DND-41 (cell line): Measurements from ENCODE around the gene FAM107A.

Experiments used
- CTCF ChIP-seq: IDR thresholded peaks from 2 replicates; pipeline ENCODE4 v1.5.1; 2012; ENCODE audit warnings: borderline replicate concordance, low read length, moderate library complexity, mild to moderate bottlenecking; ENCODE audit not compliant: poor library complexity, severe bottlenecking; ENCODE audit errors: extremely low read depth
- EZH2 ChIP-seq: IDR thresholded peaks from 3 replicates; pipeline ENCODE4 v1.6.1; 2012; ENCODE audit warnings: borderline replicate concordance, low read depth, mild to moderate bottlenecking, moderate library complexity, low read length, inconsistent platforms; ENCODE audit not compliant: severe bottlenecking

GRCh38 chr3:58572013-58572633 lies 5.1 kb downstream of the FAM107A start:
- TF ChIP-seq EZH2 (no peak), CTCF (no peak)
